CD4-positive, alpha-beta memory T cell (primary cell): ENCODE results near the gene MACROD2. TPM values are rescaled to one million over a fixed set of nuclear protein-coding genes. Genes with fewer than 3 reads are reported as not detected.
A peak's percentile ranks its signal among the peaks of the same experiment; 100 is the strongest.

Experiments
- CTCF ChIA-PET: fragments of 350-600 bp; sonication (Branson Sonifier 250); formaldehyde crosslinking; loops from one replicate; lab custom pipeline; 2021; ENCODE audit warnings: inconsistent platforms; ENCODE audit not compliant: partially characterized antibody; lab: Charles Lee
- POLR2A ChIA-PET: fragments of 350-600 bp; sonication (Branson Sonifier 250); formaldehyde crosslinking; loops from one replicate; lab custom pipeline; 2021; ENCODE audit not compliant: partially characterized antibody; lab: Charles Lee
- DNase-seq, 5 donors: peaks; one replicate each; pipeline versions ENCODE4 v3.0.0 to v3.0.0-alpha.2; 2020 to 2022; ENCODE audit warnings: mixed read lengths in 1 of 5
- H3K27ac ChIP-seq: one replicate; pipeline ENCODE4 v1.7.0; 2013; ENCODE audit warnings: low read depth, low read length
- H3K27me3 ChIP-seq: 2 replicates; pipeline ENCODE4 v1.7.0; 2013; ENCODE audit warnings: mild to moderate bottlenecking, low read length, moderate library complexity; ENCODE audit not compliant: insufficient read depth
- H3K36me3 ChIP-seq: 2 replicates; pipeline ENCODE4 v1.7.0; 2013; ENCODE audit warnings: mild to moderate bottlenecking, low read length, moderate library complexity; ENCODE audit not compliant: insufficient read depth
- H3K4me1 ChIP-seq: 2 replicates; pipeline ENCODE4 v1.7.0; 2013; ENCODE audit warnings: mild to moderate bottlenecking, low read length, moderate library complexity; ENCODE audit not compliant: insufficient read depth
- H3K4me3 ChIP-seq, 2 donors: one replicate each; pipeline ENCODE4 v1.7.0; 2013; ENCODE audit warnings: low read length in 2 of 2, mild to moderate bottlenecking in 1 of 2
- H3K9me3 ChIP-seq, 2 donors: one replicate each; pipeline ENCODE4 v1.7.0; 2013; ENCODE audit warnings: low read length in 2 of 2, control low read depth in 1 of 2; ENCODE audit not compliant: control insufficient read depth in 1 of 2
- H3K27ac Mint-ChIP-seq, 7 donors: one replicate each; pipeline ENCODE4 v1.8.0; 2020 to 2021; ENCODE audit warnings: mixed read lengths in 7 of 7, mild to moderate bottlenecking in 6 of 7, inconsistent platforms in 3 of 7, moderate library complexity in 3 of 7
- H3K27me3 Mint-ChIP-seq, 2 donors: one replicate each; pipeline ENCODE4 v1.8.0; 2020 to 2021; ENCODE audit warnings: mixed read lengths in 2 of 2
- H3K36me3 Mint-ChIP-seq, 2 donors: one replicate each; pipeline ENCODE4 v1.8.0; 2020 to 2021; ENCODE audit warnings: mixed read lengths in 2 of 2, inconsistent platforms in 1 of 2, mild to moderate bottlenecking in 1 of 2
- H3K4me1 Mint-ChIP-seq, 4 donors: one replicate each; pipeline ENCODE4 v1.8.0; 2020 to 2021; ENCODE audit warnings: mixed read lengths in 4 of 4, mild to moderate bottlenecking in 1 of 4
- H3K4me3 Mint-ChIP-seq, 8 donors: one replicate each; pipeline ENCODE4 v1.8.0; 2020 to 2021; ENCODE audit warnings: mixed read lengths in 8 of 8, mild to moderate bottlenecking in 7 of 8, moderate library complexity in 6 of 8, inconsistent platforms in 3 of 8
- H3K9me3 Mint-ChIP-seq, 8 donors: one replicate each; pipeline ENCODE4 v1.8.0; 2020 to 2021; ENCODE audit warnings: mixed read lengths in 8 of 8, mild to moderate bottlenecking in 5 of 8, inconsistent platforms in 3 of 8, moderate library complexity in 1 of 8
- intact Hi-C: fragments of 100-400 bp; cut with micrococcal nuclease; formaldehyde crosslinking; loops from one replicate; pipeline ENCODE4 v1.15.1; 2023
- polyA plus RNA-seq, 2 donors: library from polyadenylated mRNA; unstranded; fragments of 300-500 nt; fragmentation: Illumina TruSeq; gene quantifications; one replicate each; pipeline ENCODE4 v1.2.3, GENCODE V29; 2021
- total RNA-seq, 2 experiments: library from RNA; stranded (reverse); gene quantifications; one replicate each; pipeline ENCODE4 v1.2.3, GENCODE V29; 2021

The MACROD2 gene
- total and polyA plus RNA-seq, 4 experiments from 2014 or later = not detected

DNA sequence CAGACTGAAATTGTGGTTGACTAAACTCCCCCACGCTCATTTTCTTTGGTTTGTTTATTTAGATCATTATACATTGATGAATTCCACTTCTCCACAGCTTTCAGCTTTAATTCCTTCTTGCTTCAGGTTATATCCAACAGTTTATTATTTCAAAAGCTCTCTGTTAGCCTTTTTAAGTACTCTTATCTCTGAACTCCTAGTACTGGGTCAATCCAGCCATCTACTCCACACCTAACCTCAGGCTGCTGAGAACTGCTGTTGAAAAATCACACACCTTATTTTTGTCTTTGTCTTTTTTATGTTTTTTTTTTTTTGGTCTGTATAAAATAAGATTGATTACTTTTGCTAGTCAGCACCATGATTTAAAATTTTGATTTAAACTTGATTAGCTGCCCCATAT, 309.2 kb downstream of the MACROD2 start:
- Histone ChIP-seq H3K27me3 (no peaks in the 10 kb centered on the region), H3K27ac (no peak overlapping the region), H3K9me3 (no peaks in the 10 kb centered on the region), H3K36me3 (no peaks in the 10 kb centered on the region), H3K4me3 (no peak overlapping the region), H3K4me1 (no peaks in the 10 kb centered on the region)
- peaks cover 2 to 28% (median 13%) of the 10 kb centered on the region in 8 donors for H3K9me3 Mint-ChIP-seq
- H3K36me3 Mint-ChIP-seq = no peaks in the 10 kb centered on the region
- POLR2A ChIA-PET = no interaction called here
- H3K27ac Mint-ChIP-seq = peak overlapping the region in 1 of 7 donors; percentile 47
- H3K4me3 Mint-ChIP-seq = no peak overlapping the region
- intact Hi-C loops = no loop called here
- no peaks in the 10 kb centered on the region for H3K4me1 Mint-ChIP-seq
- peaks cover 0 to 1% of the 10 kb centered on the region in 2 donors for H3K27me3 Mint-ChIP-seq
- no peak for DNase-seq
- CTCF ChIA-PET = no interaction called here

DNA sequence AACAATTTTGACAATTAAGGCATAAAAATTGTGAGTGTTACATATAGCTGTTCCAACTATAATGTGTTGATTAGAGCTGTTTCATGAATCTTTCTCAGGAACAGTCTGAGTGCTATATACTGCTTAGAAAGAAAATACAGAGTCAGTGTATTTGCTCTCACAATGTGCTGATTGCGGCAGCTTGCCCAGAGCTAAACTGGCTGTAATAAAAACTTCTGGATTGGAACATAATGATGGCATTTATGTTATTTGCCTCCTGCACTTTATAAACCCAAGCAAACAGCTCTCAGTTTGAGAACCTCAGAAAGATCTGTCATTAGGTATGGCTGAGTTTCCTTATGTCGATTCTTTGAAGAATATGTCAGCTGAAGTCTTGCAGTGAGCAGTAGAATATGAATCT, 312.6 kb downstream of the MACROD2 start:
- H3K36me3 Mint-ChIP-seq = no peaks in the 10 kb centered on the region
- peaks cover 0 to 1% of the 10 kb centered on the region in 2 donors for H3K27me3 Mint-ChIP-seq
- no peak overlapping the region for H3K27ac Mint-ChIP-seq
- no peak for DNase-seq
- no peaks in the 10 kb centered on the region for H3K4me1 Mint-ChIP-seq
- H3K4me3 Mint-ChIP-seq = no peak overlapping the region
- intact Hi-C loops = no loop called here
- Histone ChIP-seq H3K4me1 (no peaks in the 10 kb centered on the region), H3K27me3 (no peaks in the 10 kb centered on the region), H3K4me3 (no peak overlapping the region), H3K9me3 (no peaks in the 10 kb centered on the region), H3K36me3 (no peaks in the 10 kb centered on the region), H3K27ac (no peak overlapping the region)
- peaks cover 2 to 23% (median 12%) of the 10 kb centered on the region in 8 donors for H3K9me3 Mint-ChIP-seq
- POLR2A ChIA-PET = no interaction called here
- CTCF ChIA-PET = no interaction called here

DNA sequence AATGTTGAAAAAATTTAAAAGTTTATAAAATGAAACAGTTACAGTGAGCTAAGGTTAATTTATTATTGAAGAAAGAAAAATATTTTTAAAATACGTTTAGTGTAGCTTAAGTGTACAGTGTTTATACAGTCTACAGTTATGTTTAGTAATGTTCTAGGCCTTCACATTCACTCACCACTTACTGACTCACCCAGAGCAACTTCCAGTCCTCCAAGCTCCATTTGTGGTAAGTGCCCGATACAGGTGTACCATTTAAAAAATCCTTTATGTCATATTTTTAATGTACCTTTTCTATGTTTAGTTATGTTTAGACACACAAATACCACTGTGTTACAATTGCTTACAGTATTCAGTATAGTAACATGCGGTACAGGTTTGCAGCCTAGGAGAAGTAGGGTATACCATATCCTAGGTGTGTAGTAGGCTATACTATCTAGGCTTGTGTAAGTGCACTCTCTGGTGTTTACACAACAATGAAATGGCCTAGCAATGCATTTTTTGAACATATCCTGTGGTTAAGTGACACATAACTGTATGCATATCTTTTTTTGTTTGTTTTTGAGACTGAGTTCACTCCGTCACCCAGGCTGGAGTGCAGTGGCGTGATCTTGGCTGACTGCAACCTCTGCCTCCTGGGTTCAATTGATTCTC, 315.8 kb downstream of the MACROD2 start:
- no peaks in the 10 kb centered on the region for H3K36me3 Mint-ChIP-seq
- H3K4me1 Mint-ChIP-seq = no peaks in the 10 kb centered on the region
- H3K9me3 ChIP-seq = no peaks in the 10 kb centered on the region
- no peak overlapping the region for H3K4me3 ChIP-seq
- no peak overlapping the region for H3K27ac ChIP-seq
- H3K27me3 ChIP-seq = no peaks in the 10 kb centered on the region
- no peak overlapping the region for H3K27ac Mint-ChIP-seq
- H3K4me1 ChIP-seq = no peaks in the 10 kb centered on the region
- no peaks in the 10 kb centered on the region for H3K36me3 ChIP-seq
- intact Hi-C loops = no loop called here
- H3K9me3 Mint-ChIP-seq = peaks cover 0 to 10% (median 5%) of the 10 kb centered on the region in 8 donors
- no peaks in the 10 kb centered on the region for H3K27me3 Mint-ChIP-seq
- no peak for DNase-seq
- ChIA-PET CTCF (no interaction called here), POLR2A (no interaction called here)
- H3K4me3 Mint-ChIP-seq = no peak overlapping the region

DNA sequence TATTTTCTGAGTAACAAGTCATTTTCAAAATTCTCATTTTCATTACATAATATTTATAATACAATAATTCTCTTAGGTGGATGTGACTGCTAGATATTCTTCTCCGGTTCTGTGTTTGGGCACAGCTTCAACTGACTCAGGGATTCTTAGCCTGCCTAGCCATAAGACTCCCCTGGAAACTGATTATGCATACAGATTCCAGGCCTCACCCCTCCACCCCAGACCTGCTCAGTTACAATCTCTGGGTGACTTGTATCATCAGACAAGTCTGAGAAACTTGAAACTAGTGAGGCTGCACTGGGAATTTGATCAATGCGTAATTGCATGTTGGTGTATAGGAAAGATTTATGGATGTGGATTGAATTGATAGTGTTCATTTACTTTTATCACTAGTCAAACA, 316.7 kb downstream of the MACROD2 start:
- Histone ChIP-seq H3K27ac (no peak overlapping the region), H3K27me3 (no peaks in the 10 kb centered on the region), H3K4me3 (no peak overlapping the region), H3K36me3 (no peaks in the 10 kb centered on the region), H3K4me1 (no peaks in the 10 kb centered on the region), H3K9me3 (no peaks in the 10 kb centered on the region)
- intact Hi-C loops = no loop called here
- ChIA-PET POLR2A (no interaction called here), CTCF (no interaction called here)
- no peaks in the 10 kb centered on the region for H3K36me3 Mint-ChIP-seq
- H3K27me3 Mint-ChIP-seq = no peaks in the 10 kb centered on the region
- H3K4me3 Mint-ChIP-seq = no peak overlapping the region
- no peaks in the 10 kb centered on the region for H3K4me1 Mint-ChIP-seq
- DNase-seq = no peak
- H3K9me3 Mint-ChIP-seq = peaks cover 0 to 16% (median 6%) of the 10 kb centered on the region in 8 donors
- no peak overlapping the region for H3K27ac Mint-ChIP-seq

DNA sequence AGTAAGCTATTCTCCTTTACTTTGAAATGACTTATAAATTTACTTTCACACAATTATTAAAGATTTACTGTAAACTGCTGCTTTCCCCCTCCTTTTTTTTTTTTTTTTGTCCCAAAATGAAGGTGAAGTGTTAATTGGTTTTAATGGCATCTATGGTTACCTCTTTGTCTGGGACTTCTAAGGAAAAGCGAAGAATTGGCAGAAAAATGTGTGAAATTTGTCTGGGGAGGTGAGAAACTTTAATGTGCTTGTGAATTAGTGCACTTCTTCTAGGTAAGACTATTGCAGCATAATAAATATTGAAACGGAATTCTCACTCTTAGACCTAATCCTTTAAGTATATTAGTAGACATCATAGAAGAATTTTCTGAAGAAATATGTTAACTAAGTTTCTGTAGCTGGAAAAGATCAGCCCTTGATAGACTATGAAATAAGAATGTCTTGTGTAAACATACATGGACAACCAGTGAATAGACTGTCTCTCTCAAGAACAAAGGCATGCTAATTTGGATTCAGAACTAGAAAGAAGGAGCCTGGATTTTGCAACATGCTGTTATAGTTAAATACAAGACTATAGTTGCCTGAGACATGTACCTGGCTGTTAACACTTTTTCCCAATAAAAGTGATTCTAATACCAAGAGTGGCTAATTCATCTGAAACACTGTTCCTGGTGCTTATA, 318.2 kb downstream of the MACROD2 start:
- Mint-ChIP-seq H3K4me3 (no peak overlapping the region), H3K9me3 (peaks cover 0 to 16% (median 9%) of the 10 kb centered on the region in 8 donors), H3K36me3 (no peaks in the 10 kb centered on the region), H3K4me1 (no peaks in the 10 kb centered on the region), H3K27me3 (no peaks in the 10 kb centered on the region), H3K27ac (no peak overlapping the region)
- Histone ChIP-seq H3K36me3 (no peaks in the 10 kb centered on the region), H3K4me1 (no peaks in the 10 kb centered on the region), H3K27me3 (no peaks in the 10 kb centered on the region), H3K9me3 (no peaks in the 10 kb centered on the region), H3K27ac (no peak overlapping the region), H3K4me3 (no peak overlapping the region)
- CTCF ChIA-PET = no interaction called here
- DNase-seq = no peak
- POLR2A ChIA-PET = no interaction called here
- intact Hi-C loops = no loop called here

DNA sequence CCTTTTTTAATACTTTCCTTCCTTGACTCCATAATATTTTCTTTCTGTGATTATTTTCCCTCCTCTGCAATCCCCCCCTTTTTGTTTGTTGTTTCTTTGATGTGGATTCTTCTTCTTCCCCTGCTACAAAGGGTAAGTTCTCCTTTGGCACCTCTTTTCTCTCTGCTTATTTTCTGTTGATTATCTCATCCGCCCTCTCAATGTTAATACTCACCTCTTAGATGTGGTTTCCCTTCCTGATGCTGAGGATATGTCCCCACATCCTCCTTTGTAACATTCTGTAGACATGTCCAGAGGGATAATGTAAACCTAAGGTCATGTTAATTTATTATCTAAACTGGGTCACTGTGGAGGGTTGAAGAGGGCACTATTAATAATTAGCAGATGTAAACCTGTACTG, 324.4 kb downstream of the MACROD2 start:
- H3K27ac Mint-ChIP-seq = peak overlapping the region in 2 of 7 donors; percentile 2 to 58
- Histone ChIP-seq H3K36me3 (no peaks in the 10 kb centered on the region), H3K9me3 (peaks cover 0 to 4% of the 10 kb centered on the region in 2 donors), H3K4me1 (no peaks in the 10 kb centered on the region), H3K27me3 (no peaks in the 10 kb centered on the region), H3K27ac (no peak overlapping the region), H3K4me3 (no peak overlapping the region)
- DNase-seq = no peak
- no peak overlapping the region for H3K4me3 Mint-ChIP-seq
- POLR2A ChIA-PET = no interaction called here
- H3K4me1 Mint-ChIP-seq = no peaks in the 10 kb centered on the region
- no peaks in the 10 kb centered on the region for H3K27me3 Mint-ChIP-seq
- no peaks in the 10 kb centered on the region for H3K36me3 Mint-ChIP-seq
- H3K9me3 Mint-ChIP-seq = peaks cover 1 to 29% (median 14%) of the 10 kb centered on the region in 8 donors
- intact Hi-C loops = no loop called here
- CTCF ChIA-PET = no interaction called here

DNA sequence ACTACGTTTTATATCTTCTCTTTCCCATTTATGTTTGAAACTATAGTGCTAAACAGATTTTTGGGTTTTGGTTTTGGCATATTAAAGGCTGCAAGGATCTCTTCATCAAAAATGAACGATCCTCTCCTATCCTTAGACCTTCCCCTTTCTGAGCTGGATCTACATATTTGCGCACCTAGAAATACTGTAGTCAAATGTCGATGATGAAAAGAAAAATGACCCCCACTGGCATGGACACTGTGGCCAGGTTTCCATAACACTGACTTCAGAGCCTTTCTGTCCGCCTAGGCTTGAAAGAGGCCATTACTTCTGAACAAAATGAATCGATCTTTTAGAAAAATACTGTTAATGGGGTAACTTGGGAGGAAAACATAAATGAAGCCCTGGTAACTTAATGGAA, 336.3 kb downstream of the MACROD2 start:
- Histone ChIP-seq H3K4me3 (no peak overlapping the region), H3K9me3 (no peaks in the 10 kb centered on the region), H3K27me3 (no peaks in the 10 kb centered on the region), H3K36me3 (no peaks in the 10 kb centered on the region), H3K27ac (no peak overlapping the region), H3K4me1 (no peaks in the 10 kb centered on the region)
- ChIA-PET CTCF (no interaction called here), POLR2A (no interaction called here)
- no peaks in the 10 kb centered on the region for H3K4me1 Mint-ChIP-seq
- no peaks in the 10 kb centered on the region for H3K27me3 Mint-ChIP-seq
- intact Hi-C loops = no loop called here
- no peak overlapping the region for H3K27ac Mint-ChIP-seq
- no peaks in the 10 kb centered on the region for H3K36me3 Mint-ChIP-seq
- no peak overlapping the region for H3K4me3 Mint-ChIP-seq
- peaks cover 0 to 11% (median 4%) of the 10 kb centered on the region in 8 donors for H3K9me3 Mint-ChIP-seq
- no peak for DNase-seq
